HCT116 (cell line): Measurements from ENCODE around the gene RNF150.

Experiments used
- CEBPB ChIP-seq: IDR thresholded peaks from 2 replicates; pipeline ENCODE4 v1.6.1; 2012; ENCODE audit warnings: low read depth
- ELF1 ChIP-seq: IDR thresholded peaks from 2 replicates; pipeline ENCODE4 v1.6.1; 2012; ENCODE audit warnings: low read depth, borderline replicate concordance
- EZH2 ChIP-seq: fragments of 200-600 bp; sonication (generic); IDR thresholded peaks from 2 replicates; pipeline ENCODE4 v1.6.1; 2017; ENCODE audit warnings: antibody characterized with exemption, mixed run types
- FOSL1 ChIP-seq: IDR thresholded peaks from 2 replicates; pipeline ENCODE4 v1.6.1; 2012; ENCODE audit warnings: low read depth
- MAX ChIP-seq: IDR thresholded peaks from 2 replicates; pipeline ENCODE4 v1.6.1; 2012
- POLR2A ChIP-seq: IDR thresholded peaks from 2 replicates; pipeline ENCODE4 v1.7.0; 2011; ENCODE audit warnings: borderline replicate concordance; ENCODE audit not compliant: insufficient read depth, insufficient read length; ENCODE audit errors: extremely low read depth
- POLR2AphosphoS5 ChIP-seq: IDR thresholded peaks from 2 replicates; pipeline ENCODE4 v1.6.1; 2011; ENCODE audit warnings: mild to moderate bottlenecking, low read depth, low read length, moderate library complexity
- RAD21 ChIP-seq: IDR thresholded peaks from 2 replicates; pipeline ENCODE4 v1.6.1; 2012; ENCODE audit warnings: low read depth, mild to moderate bottlenecking
- YY1 ChIP-seq: IDR thresholded peaks from 2 replicates; pipeline ENCODE4 v1.6.1; 2011; ENCODE audit warnings: low read length, low read depth, moderate library complexity, mild to moderate bottlenecking; ENCODE audit not compliant: insufficient replicate concordance; ENCODE audit errors: extremely low read depth
- ZNF274 ChIP-seq: fragments of 200-500 bp; sonication (Bioruptor generic); IDR thresholded peaks from 2 replicates; pipeline ENCODE4 v1.6.1; 2014; ENCODE audit warnings: mild to moderate bottlenecking, low read depth, low read length, inconsistent platforms
- TF ChIP-seq, protein P1 (sequence below): IDR thresholded peaks from 2 replicates; pipeline ENCODE4 v1.6.1; 2011; ENCODE audit warnings: mild to moderate bottlenecking, low read length, moderate library complexity; ENCODE audit not compliant: insufficient replicate concordance; ENCODE audit errors: extremely low read depth
- TF ChIP-seq, protein P2 (sequence below): IDR thresholded peaks from 2 replicates; pipeline ENCODE4 v1.6.1; 2012
- TF ChIP-seq, protein P3 (sequence below), 3 experiments: fragments of 200-600 bp in 1 of 3; sonication (generic) in 1 of 3; IDR thresholded peaks in 2 of 3; conservative IDR thresholded peaks in 1 of 3; 2 replicates each; pipeline ENCODE4 v1.5.1; 2012 to 2017; ENCODE audit warnings: low read depth in 2 of 3, low read length in 2 of 3, antibody characterized with exemption in 1 of 3, borderline replicate concordance in 1 of 3, control low read depth in 1 of 3, mild to moderate bottlenecking in 1 of 3, mixed read lengths in 1 of 3, mixed run types in 1 of 3, moderate library complexity in 1 of 3; ENCODE audit not compliant: insufficient read depth in 1 of 3

DNA sequence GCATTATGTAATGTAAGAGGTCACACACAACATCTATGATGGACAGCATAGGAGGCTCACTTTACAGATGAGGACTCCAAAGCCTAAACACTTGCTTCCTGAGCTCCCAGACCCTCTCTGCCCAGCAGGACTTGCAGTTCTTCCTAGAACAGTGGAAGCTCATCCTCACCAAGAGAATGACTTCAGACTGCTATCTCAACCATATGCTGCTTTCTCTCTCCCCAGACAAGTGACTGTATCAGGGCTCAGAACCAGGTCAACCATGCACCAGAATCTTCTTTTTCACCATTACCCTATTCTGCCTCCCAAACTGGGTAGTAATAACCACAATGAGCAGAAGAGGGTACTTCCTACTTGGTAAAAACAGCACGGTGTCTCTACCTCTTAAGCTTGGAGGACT is 12.2 kb downstream of the RNF150 start:
- TF ChIP-seq, protein P1, sequence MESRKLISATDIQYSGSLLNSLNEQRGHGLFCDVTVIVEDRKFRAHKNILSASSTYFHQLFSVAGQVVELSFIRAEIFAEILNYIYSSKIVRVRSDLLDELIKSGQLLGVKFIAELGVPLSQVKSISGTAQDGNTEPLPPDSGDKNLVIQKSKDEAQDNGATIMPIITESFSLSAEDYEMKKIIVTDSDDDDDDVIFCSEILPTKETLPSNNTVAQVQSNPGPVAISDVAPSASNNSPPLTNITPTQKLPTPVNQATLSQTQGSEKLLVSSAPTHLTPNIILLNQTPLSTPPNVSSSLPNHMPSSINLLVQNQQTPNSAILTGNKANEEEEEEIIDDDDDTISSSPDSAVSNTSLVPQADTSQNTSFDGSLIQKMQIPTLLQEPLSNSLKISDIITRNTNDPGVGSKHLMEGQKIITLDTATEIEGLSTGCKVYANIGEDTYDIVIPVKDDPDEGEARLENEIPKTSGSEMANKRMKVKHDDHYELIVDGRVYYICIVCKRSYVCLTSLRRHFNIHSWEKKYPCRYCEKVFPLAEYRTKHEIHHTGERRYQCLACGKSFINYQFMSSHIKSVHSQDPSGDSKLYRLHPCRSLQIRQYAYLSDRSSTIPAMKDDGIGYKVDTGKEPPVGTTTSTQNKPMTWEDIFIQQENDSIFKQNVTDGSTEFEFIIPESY: no peak
- TF ChIP-seq CEBPB: no peak
- TF ChIP-seq YY1: no peak
- TF ChIP-seq, protein P2, sequence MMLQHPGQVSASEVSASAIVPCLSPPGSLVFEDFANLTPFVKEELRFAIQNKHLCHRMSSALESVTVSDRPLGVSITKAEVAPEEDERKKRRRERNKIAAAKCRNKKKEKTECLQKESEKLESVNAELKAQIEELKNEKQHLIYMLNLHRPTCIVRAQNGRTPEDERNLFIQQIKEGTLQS: no peak
- TF ChIP-seq, protein P3, sequence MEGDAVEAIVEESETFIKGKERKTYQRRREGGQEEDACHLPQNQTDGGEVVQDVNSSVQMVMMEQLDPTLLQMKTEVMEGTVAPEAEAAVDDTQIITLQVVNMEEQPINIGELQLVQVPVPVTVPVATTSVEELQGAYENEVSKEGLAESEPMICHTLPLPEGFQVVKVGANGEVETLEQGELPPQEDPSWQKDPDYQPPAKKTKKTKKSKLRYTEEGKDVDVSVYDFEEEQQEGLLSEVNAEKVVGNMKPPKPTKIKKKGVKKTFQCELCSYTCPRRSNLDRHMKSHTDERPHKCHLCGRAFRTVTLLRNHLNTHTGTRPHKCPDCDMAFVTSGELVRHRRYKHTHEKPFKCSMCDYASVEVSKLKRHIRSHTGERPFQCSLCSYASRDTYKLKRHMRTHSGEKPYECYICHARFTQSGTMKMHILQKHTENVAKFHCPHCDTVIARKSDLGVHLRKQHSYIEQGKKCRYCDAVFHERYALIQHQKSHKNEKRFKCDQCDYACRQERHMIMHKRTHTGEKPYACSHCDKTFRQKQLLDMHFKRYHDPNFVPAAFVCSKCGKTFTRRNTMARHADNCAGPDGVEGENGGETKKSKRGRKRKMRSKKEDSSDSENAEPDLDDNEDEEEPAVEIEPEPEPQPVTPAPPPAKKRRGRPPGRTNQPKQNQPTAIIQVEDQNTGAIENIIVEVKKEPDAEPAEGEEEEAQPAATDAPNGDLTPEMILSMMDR (IDR thresholded peaks at IDR 0.05 in 2 of 3, conservative IDR thresholded peaks at IDR 0.05 in 1 of 3; ENCODE audit: borderline replicate concordance in 1 of 3, insufficient read depth in 1 of 3, low read depth in 2 of 3, low read length in 2 of 3): no peak
- TF ChIP-seq EZH2: no peak
- TF ChIP-seq MAX: no peak
- TF ChIP-seq POLR2AphosphoS5: no peak
- TF ChIP-seq RAD21: no peak
- no peak for TF ChIP-seq ZNF274
- no peak for TF ChIP-seq ELF1
- no peak for TF ChIP-seq POLR2A
- no peak for TF ChIP-seq FOSL1
